GM12878 (cell line): ENCODE measurements around the gene CHRDL2. TPM values are rescaled to one million over a fixed set of nuclear protein-coding genes. Genes with fewer than 3 reads are reported as not detected.

ENCODE experiments used
- ATAC-seq: fragments of 200-7000 bp; cut with Tn5 transposase; 3 replicates; pipeline ENCODE4 v1.9.1; 2020; ENCODE audit warnings: mild to moderate bottlenecking, moderate library complexity
- BruUV-seq: library from RNA; stranded (reverse); fragments of 400-500 nt; replicated peaks from 2 replicates; lab custom pipeline; 2021; lab: Mats Ljungman, UMichigan
- CTCF ChIA-PET: fragments of 300-600 bp; sonication (Branson Sonifier 250); formaldehyde crosslinking; extraction: SDS; loops from one replicate; lab custom pipeline; 2021; ENCODE audit warnings: inconsistent platforms; lab: Yijun Ruan, JAX
- POLR2A ChIA-PET: fragments of 350-600 bp; formaldehyde crosslinking; extraction: SDS; loops from one replicate; lab custom pipeline; 2021; ENCODE audit warnings: inconsistent platforms; lab: Charles Lee
- RAD21 ChIA-PET: fragments of 300-600 bp; sonication (Branson Sonifier 250); formaldehyde crosslinking; loops from one replicate; lab custom pipeline; 2023; ENCODE audit warnings: antibody characterized with exemption; ENCODE audit not compliant: unreplicated experiment; lab: Charles Lee
- SMC1A ChIA-PET: fragments of 300-600 bp; sonication (Branson Sonifier 250); formaldehyde crosslinking; loops from one replicate; lab custom pipeline; 2023; ENCODE audit not compliant: unreplicated experiment, uncharacterized antibody; lab: Charles Lee
- DNase-seq: peaks from one replicate; pipeline ENCODE4 v3.0.0-alpha.2; 2011; ENCODE audit warnings: low read depth, low spot score
- FAIRE-seq: peaks from 3 replicates; lab custom pipeline; 2011; peaks lifted over from hg19 to GRCh38; lab: Jason Lieb, UNC
- H2AFZ ChIP-seq: 2 replicates; pipeline ENCODE4 v1.6.0; 2011; ENCODE audit warnings: low read depth, low read length, control low read depth; ENCODE audit not compliant: control insufficient read depth
- H3K27ac ChIP-seq: 2 replicates; pipeline ENCODE4 v1.5.1; 2011; ENCODE audit warnings: control low read depth; ENCODE audit not compliant: control insufficient read depth, insufficient read depth
- H3K27me3 ChIP-seq, 2 experiments: replicated peaks in 1 of 2; 2 replicates each; pipeline versions ENCODE4 v1.6.0 to v1.6.1; 2011; ENCODE audit warnings: low read length in 1 of 2; ENCODE audit not compliant: control insufficient read depth in 2 of 2, insufficient read depth in 2 of 2
- H3K36me3 ChIP-seq, 2 experiments: 2 replicates each; pipeline ENCODE4 v1.5.1; 2011; ENCODE audit warnings: low read length in 1 of 2; ENCODE audit not compliant: control insufficient read depth in 2 of 2, insufficient read depth in 2 of 2
- H3K4me1 ChIP-seq: 2 replicates; pipeline ENCODE4 v1.6.1; 2011; ENCODE audit warnings: mild to moderate bottlenecking, low read length, moderate library complexity, mixed read lengths; ENCODE audit not compliant: control insufficient read depth, insufficient read depth
- H3K4me2 ChIP-seq: 2 replicates; pipeline ENCODE4 v1.6.0; 2011; ENCODE audit warnings: control low read depth; ENCODE audit not compliant: control insufficient read depth, insufficient read depth
- H3K4me3 ChIP-seq: fragments of 200-600 bp; sonication (generic); 2 replicates; pipeline ENCODE4 v1.5.1; 2016
- H3K79me2 ChIP-seq: 2 replicates; pipeline ENCODE4 v1.6.0; 2011; ENCODE audit warnings: low read length; ENCODE audit not compliant: control insufficient read depth, insufficient read depth
- H3K9ac ChIP-seq: 2 replicates; pipeline ENCODE4 v1.8.0; 2011; ENCODE audit warnings: low read length, control low read depth, mixed read lengths; ENCODE audit not compliant: control insufficient read depth, insufficient read depth
- H3K9me3 ChIP-seq: replicated peaks from 3 replicates; pipeline ENCODE4 v1.5.1; 2011; ENCODE audit warnings: mild to moderate bottlenecking, low read length; ENCODE audit not compliant: control insufficient read depth, insufficient read depth
- H4K20me1 ChIP-seq: 2 replicates; pipeline ENCODE4 v1.6.0; 2011; ENCODE audit not compliant: control insufficient read depth, insufficient read depth
- BHLHE40 ChIP-seq, 2 experiments: fragments of 450-650 bp in 1 of 2; IDR thresholded peaks; 2 replicates each; pipeline ENCODE4 v1.6.1; 2011 to 2017; ENCODE audit warnings: low read depth in 2 of 2, borderline replicate concordance in 1 of 2, improper control_type of control experiment in 1 of 2, low read length in 1 of 2, mild to moderate bottlenecking in 1 of 2
- CBX3 ChIP-seq: fragments of 200-600 bp; sonication (generic); IDR thresholded peaks from 2 replicates; pipeline ENCODE4 v1.6.1; 2016; ENCODE audit warnings: low read depth, borderline replicate concordance
- CEBPB ChIP-seq, 2 experiments: fragments of 150-350 bp in 1 of 2; IDR thresholded peaks; 2 replicates each; pipeline ENCODE4 v1.6.1; 2012 to 2014; ENCODE audit warnings: low read depth in 2 of 2, low read length in 2 of 2, borderline replicate concordance in 1 of 2, inconsistent platforms in 1 of 2
- E4F1 ChIP-seq: fragments of 450-650 bp; IDR thresholded peaks from 2 replicates; pipeline ENCODE4 v1.6.1; 2018; ENCODE audit warnings: borderline replicate concordance, mild to moderate bottlenecking; ENCODE audit not compliant: partially characterized antibody
- IKZF2 ChIP-seq, 2 experiments: fragments of 450-650 bp; IDR thresholded peaks; 2 replicates each; pipeline ENCODE4 v1.6.1; 2017; ENCODE audit warnings: mild to moderate bottlenecking in 2 of 2, moderate library complexity in 2 of 2
- IRF4 ChIP-seq: IDR thresholded peaks from 2 replicates; pipeline ENCODE4 v1.6.1; 2011; ENCODE audit warnings: low read depth, low read length
- PKNOX1 ChIP-seq: fragments of 450-650 bp; IDR thresholded peaks from 2 replicates; pipeline ENCODE4 v1.6.1; 2016; ENCODE audit warnings: mild to moderate bottlenecking
- POLR2A ChIP-seq: IDR thresholded peaks from 2 replicates; pipeline ENCODE4 v1.6.1; 2011; ENCODE audit warnings: low read depth, mild to moderate bottlenecking, low read length
- POLR2AphosphoS5 ChIP-seq: IDR thresholded peaks from 2 replicates; pipeline ENCODE4 v1.6.1; 2011; ENCODE audit warnings: mild to moderate bottlenecking, low read length, inconsistent platforms
- RB1 ChIP-seq: fragments of 450-650 bp; formaldehyde crosslinking; IDR thresholded peaks from 2 replicates; pipeline ENCODE4 v1.6.1; 2017; ENCODE audit warnings: mild to moderate bottlenecking, borderline replicate concordance
- TCF12 ChIP-seq: IDR thresholded peaks from 2 replicates; pipeline ENCODE4 v1.6.1; 2011; ENCODE audit warnings: low read depth, mild to moderate bottlenecking, low read length
- YY1 ChIP-seq: IDR thresholded peaks from 2 replicates; pipeline ENCODE4 v1.6.1; 2011; ENCODE audit warnings: low read depth, mild to moderate bottlenecking, low read length
- ZBTB40 ChIP-seq: fragments of 450-650 bp; IDR thresholded peaks from 2 replicates; pipeline ENCODE4 v1.6.1; 2016; ENCODE audit warnings: mild to moderate bottlenecking, moderate library complexity, borderline replicate concordance
- WGBS: methylation state at CpG from one replicate; pipeline ENCODE4 v1.1.6; 2016; ENCODE audit warnings: low lambda C conversion rate; ENCODE audit not compliant: insufficient replicate concordance, insufficient coverage; ENCODE audit errors: missing lambda C conversion rate; 5-methylcytosine and 5-hydroxymethylcytosine counted together
- in situ Hi-C: fragments of 300-500 bp; cut with MboI; formaldehyde crosslinking; loops from 9 replicates; pipeline ENCODE4 v1.14.3; 2018; ENCODE audit warnings: mixed read lengths
- intact Hi-C: fragments of 100-400 bp; cut with micrococcal nuclease; formaldehyde crosslinking; loops from one replicate; pipeline ENCODE4 v1.14.2; 2022; ENCODE audit not compliant: unreplicated experiment
- polyA plus RNA-seq, 11 experiments: library from polyadenylated mRNA; depleted of rRNA in 4 of 11; unstranded in 6 of 11; stranded (reverse) in 5 of 11; fragments of >200 nt; fragmentation: Nextera tagmentation in 4 of 11; fragmentation: Illumina TruSeq in 1 of 11; extraction: Ambion mirVana in 4 of 11; extraction: Trizol in 1 of 11; gene quantifications; 1 replicate in 1 of 11; 2 replicates in 10 of 11; pipeline versions ENCODE4 v1.2.1 to v1.2.3, GENCODE V29; 2011 to 2016; ENCODE audit warnings: inconsistent platforms in 2 of 11, missing spikeins in 2 of 11, low read depth in 1 of 11
- total RNA-seq, 4 experiments: library from RNA; depleted of rRNA in 3 of 4; stranded (reverse); fragments of >200 nt in 3 of 4; fragmentation: Illumina TruSeq in 1 of 4; extraction: Trizol in 1 of 4; gene quantifications; 2 replicates each; pipeline versions ENCODE4 v1.2.1 to v1.2.3, GENCODE V29; 2013 to 2021

CHRDL2 gene
- total and polyA plus RNA-seq, 10 of the 15 experiments (the other 5 are each of a cell fraction or from before 2014, with no cell fraction given): not detected

- H3K4me2 ChIP-seq: no peak overlapping the region
- no peaks in the 10 kb centered on the region for H3K36me3 ChIP-seq
- WGBS: 80% methylated on average over 6 of the region's 7 CpGs
- RAD21 ChIA-PET: no interaction called here
- in situ Hi-C loops (no loop called here), intact Hi-C loops (no loop called here)
- POLR2A ChIA-PET: no interaction called here
- no TSS peak for BruUV-seq
- H3K79me2 ChIP-seq: no peaks in the 10 kb centered on the region
- TF ChIP-seq BHLHE40 (IDR thresholded peaks at IDR 0.05; ENCODE audit: borderline replicate concordance in 1 of 2, low read depth in 2 of 2, low read length in 1 of 2) (no peak), YY1 (no peak), TCF12 (no peak), CBX3 (no peak), E4F1 (no peak), IRF4 (no peak), RB1 (no peak), PKNOX1 (no peak), POLR2AphosphoS5 (no peak), POLR2A (no peak), ZBTB40 (no peak), IKZF2 (IDR thresholded peaks at IDR 0.05) (no peak), CEBPB (IDR thresholded peaks at IDR 0.05; ENCODE audit: borderline replicate concordance in 1 of 2, low read depth in 2 of 2, low read length in 2 of 2) (no peak)
- CTCF ChIA-PET: interaction anchor here (1.0 kb wide), 1 partner anchor 1449 kb away, joined by 3 read pairs; no protein-coding TSS in a partner anchor
- no peaks in the 10 kb centered on the region for H3K4me1 ChIP-seq
- H3K9ac ChIP-seq: no peak overlapping the region
- SMC1A ChIA-PET: no interaction called here
- no peak for ATAC-seq
- H3K27ac ChIP-seq: no peak overlapping the region
- no peaks in the 10 kb centered on the region for H3K9me3 ChIP-seq
- H2AFZ ChIP-seq: no peak overlapping the region
- H3K4me3 ChIP-seq: no peak overlapping the region
- FAIRE-seq: no peak
- H3K27me3 ChIP-seq: no peaks in the 10 kb centered on the region
- no peaks in the 10 kb centered on the region; the same call in 1 of the 2 replicates for H4K20me1 ChIP-seq
- no peak for DNase-seq
Observed at GRCh38 chr11:74670171-74670570, 61.1 kb downstream of the CHRDL2 start.
